Activated effector memory CD4-positive, alpha-beta T cell treated with anti-CD3 and anti-CD28 coated beads, Interleukin-2, amount 50 U/mL, for 16 hours (primary cell): Measurements from ENCODE around the gene KRT77.
"Not testable (repeated sequence)": the region's sequence is repeated elsewhere in the genome, so short reads cannot be mapped to it uniquely, and the experiment has no call there.

ENCODE experiments used
- DNase-seq: peaks from one replicate; pipeline ENCODE4 v3.0.0-alpha.2; 2020

KRT77 gene

DNA sequence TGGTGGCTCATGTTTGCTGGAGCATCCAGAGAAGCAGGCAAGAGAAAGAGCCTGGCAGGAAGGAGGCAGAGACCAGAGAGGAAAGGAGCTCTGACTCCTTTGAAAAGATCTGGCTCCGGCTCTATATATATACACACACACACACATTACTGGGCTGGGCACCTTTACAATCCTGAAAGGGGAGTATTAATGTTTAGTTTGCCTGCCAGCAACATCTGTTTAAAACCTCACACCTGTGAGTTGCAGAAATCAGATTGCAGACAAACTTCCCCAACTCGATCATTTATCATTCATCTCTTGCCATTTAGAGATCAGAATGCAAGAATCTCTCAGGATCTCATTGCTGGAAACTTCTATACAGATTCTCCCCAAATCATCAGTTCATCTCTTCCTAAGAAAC, at the start of gene KRT77:
KRT77 (minus strand) TSS at position 101 of the 400 bp plus-strand sequence; CDS start at position 11, 90 bp downstream.
- no peak for DNase-seq

DNA sequence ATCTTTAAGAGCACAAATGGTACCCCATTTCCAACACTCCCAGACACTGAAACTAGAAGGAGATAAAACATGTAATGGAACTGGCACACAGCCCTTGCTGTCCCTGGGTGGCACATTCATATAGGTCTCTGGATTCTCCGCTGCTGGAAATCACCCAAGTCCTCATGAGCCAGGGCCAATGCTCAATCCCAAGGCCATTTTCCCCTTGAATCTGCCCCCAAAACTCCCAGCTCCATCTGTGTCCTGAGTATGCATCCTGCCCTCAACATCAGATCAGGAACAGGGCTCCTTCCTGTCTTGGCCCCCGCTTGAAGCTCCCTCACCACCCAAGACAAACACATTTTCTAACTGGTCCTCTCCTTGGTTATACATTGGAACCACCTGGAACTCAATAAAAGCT, 49.2 kb upstream of the KRT77 start:
- DNase-seq = no peak

DNA sequence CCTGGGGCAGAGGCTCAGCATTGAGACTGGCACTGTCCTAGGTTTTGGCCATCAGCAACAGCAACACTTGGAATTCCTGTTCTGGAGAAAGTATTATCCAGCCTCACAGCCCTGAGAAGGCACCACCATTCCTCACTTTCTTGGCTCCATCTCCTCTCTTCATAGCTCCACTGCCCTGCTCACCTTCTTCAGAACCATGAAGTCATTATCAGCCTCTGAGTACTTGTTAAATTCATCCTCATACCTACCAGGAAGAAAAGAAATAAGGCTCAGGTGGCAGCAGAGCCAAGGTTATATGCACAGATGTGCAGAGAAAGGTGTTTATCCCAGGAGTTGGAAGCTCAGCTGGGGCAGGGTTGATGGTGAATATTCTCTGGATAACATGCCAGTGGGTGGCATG, 48.5 kb upstream of the KRT77 start:
- DNase-seq = no peak

DNA sequence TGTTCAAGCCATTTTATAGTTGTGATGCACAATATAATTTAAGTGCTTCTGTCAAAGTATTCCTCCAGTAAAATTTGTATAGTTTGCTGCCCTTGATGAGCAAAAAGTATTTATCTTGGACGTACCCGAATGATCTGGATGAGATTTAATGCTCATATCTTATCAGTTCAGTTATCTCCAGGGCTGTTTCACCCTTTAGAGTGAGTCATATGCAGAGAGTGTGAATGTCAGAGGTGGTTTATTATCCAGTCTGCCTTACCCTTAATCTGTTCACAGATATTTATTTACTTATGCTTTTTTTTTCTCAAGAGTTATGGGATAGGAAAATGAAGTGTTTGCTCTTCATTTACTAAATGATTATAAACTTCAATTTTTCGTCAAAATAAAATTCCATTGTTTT, 47.2 kb upstream of the KRT77 start:
- DNase-seq = not testable (repeated sequence)

DNA sequence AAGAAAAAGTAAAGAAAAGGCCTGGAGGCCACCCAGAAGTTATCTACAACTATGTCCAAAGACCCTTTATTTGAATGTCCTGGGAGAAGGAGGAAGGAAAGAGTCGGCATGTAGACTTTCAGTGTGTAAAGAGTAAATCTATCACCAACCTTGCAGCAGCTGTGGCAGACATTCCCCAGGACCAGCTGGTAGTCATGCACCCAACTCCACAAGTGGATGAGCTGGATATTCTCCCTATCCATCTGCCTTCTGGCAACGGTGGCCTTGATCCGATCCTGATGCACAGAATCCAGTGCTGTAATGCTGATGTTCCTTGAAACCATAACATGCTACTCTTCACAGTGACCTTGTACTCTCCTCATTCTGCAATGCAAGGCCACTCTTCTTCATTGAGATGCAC, 46.5 kb upstream of the KRT77 start:
- no peak for DNase-seq

DNA sequence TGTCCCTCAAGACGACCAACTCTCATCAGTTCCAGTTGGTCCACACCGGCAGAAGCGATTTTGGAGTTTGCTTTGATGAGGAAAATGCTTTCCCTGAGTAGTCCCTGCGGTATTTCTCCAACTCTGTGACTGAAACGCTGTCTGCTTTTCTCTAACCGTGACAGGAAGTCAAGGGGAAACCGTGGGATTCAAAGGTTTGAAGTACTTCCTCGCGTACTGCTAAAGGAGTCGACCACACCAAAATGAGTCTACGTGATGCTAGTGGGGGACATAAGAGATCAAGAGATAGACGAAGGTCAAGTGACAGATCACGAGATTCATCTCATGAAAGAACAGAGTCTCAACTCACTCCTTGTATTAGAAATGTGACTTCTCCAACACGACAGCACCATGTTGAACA, 45.3 kb upstream of the KRT77 start:
- DNase-seq = no peak

DNA sequence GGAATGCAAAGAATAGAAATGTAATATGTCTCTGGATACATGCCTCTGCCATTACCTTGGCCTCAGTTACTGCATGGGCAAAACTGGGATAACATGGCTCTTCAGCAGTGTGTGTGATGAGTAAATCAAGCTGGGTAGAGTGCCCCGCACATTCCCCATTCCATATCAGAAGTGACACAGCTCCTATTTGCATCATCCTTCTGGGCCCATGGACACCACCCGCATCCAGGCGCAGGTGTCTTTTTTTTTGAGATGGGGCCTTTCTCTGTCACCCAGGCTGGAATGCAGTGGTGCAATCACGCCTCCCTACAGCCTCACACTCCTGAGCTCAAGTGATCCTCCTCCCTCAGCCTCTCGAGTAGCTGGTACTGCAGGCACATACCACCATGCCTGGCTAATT, 42.2 kb upstream of the KRT77 start:
- no peak for DNase-seq

DNA sequence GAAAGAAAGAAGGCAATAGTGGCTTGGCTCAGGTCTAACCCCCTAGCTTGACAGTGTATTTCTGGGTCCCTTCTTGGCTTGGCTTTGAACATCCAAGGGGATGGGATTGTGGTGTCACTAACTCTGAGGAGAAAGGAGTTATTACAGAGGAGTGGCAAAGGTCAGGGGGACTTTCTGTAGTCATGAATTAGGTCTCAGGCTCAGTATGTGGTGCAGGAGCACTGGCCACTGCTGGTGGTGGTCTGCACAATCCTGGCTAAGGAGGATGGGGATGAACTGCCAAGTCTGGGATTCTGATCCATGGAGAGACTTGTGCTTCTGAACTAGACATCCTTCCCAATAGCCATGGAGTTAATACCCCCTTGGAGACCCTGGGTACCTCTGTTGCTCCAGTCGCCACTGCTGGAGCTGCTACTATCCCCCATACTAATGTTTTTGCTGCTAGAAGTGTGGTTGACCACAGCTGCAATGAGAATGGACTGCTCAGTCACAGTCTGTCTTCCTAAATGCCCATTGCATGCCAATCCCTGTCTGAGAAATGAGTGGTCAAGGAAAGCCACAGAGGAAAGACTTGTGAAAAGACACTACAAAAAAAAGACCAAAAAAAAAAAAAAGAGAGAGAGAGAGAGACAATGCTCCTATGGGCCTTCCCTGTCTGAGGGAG, 41.3 kb upstream of the KRT77 start:
- no peak for DNase-seq

DNA sequence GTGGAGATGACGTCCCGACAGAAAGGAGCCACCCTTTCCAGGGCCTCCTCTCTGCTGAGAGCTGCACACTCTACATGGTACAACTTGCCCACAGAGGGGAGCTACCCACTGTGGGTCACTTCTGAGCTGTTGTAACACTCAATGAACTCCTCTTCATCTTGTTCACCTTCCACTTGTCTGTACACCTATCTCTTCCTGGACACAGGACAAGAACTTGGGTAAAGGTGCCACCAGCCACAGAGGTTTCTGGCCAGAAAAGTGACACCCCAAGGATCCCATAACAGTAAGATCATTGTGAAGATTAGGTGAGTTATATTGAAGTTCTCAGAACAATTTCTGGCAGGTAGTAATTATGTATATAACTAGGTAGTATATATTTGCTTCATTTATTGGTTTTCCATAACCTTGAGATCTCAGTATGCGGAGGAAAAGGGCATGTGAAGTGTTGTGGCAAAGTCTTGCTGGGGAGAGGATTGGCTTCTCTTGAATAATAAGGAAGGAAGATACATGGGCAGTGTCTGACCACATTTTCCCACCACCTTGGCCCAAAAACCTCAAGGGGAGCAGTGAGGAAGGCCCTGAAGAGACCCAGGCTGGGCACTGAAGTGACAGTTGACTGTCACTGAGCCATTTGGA, 39.6 kb upstream of the KRT77 start:
- DNase-seq = no peak

DNA sequence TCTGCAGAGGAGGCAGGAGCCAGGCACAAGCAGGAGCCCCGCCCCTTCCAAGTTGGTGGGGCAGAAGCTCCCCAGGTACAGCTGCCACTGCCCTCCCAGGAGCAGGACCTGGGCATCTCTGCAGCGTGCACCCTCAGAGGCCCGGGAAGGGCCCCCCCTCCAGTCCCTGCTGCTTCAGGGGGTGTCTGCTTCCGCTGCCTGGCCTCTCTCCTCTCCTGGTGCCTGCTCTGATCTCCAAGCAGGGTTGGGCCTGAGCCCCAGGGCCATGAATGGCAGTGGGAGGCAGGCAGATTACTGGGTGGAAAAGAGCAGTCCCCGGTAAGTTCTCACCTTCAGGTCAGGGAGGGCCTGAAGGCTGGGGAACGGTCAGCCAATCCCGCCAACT, 38.9 kb upstream of the KRT77 start:
- DNase-seq = no peak

DNA sequence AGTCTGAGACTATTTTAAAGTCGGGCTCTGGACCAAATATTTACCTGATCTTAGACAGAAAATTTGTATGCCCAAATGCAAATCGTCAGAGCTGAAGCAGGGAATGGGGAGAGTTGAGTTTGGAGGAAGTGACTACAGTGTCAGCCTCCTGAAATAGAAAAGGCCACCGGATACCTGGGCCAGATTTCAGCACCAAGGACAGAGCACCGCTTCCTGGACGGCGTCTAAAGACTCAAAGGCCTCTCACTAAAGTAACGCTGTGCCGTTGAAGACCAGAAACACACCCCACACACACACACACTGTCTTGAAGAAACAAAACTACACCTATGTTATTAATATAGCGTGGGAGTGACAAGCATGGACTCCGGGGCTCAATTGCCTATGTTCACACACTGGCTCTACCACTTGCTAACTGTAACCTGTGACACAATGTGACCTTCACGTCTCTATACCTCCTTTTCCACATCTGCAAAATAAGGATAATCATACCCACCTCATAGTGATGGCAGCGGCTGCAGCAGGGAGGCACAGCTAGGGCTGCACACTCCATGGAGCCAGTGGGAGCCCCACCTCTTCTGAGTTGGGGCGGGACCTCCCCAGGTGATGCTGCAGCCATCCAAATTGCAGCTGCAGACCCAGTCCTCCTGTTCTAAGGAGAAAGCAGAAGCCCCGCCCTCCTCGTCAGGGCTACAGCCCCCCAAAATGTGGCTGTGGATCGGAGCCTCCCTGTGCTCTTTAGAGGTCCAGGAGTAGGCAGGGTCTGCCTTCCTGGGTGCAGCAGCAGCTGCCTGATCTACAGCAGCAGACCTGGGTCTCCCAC, 38.3 kb upstream of the KRT77 start:
- peak; percentile 80 for DNase-seq

DNA sequence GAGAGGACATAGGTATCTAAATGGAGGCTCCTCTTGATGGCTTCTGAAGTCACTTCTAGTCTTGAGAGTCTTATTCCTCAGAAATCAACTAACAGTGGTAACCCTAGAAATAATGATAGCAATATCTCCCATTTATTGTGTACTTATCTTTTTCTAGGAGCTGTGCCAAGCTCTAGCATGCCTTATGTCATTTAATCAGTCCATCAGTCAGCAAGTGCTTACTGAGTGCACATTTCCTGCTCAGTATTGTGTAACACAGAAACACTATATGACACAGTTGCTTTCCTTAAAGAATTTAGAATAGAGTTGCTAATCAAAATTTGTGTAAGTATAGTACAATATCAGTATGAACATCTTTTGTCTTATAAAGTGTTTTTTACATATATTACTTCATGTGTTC, 37.3 kb upstream of the KRT77 start:
- DNase-seq = no peak

DNA sequence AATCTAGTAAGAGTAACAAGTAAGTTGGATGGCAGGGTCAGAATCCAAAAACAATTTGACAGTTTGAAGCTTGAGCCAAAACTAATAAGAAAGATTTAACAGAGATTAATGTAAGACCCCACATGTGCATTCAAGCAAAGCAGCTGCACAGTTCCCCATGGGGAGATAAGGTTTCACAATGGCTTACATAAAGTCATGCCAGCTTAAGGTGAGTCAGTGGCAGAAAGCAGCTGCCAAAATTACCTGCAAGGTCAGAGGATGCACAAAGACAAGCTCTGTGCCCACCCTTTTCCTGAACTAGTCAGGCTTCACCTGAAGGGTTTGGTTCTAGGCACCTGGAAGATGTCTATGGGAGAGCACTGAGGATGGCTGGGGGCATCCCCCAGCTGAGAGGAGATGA, 36.6 kb upstream of the KRT77 start:
- no peak for DNase-seq

DNA sequence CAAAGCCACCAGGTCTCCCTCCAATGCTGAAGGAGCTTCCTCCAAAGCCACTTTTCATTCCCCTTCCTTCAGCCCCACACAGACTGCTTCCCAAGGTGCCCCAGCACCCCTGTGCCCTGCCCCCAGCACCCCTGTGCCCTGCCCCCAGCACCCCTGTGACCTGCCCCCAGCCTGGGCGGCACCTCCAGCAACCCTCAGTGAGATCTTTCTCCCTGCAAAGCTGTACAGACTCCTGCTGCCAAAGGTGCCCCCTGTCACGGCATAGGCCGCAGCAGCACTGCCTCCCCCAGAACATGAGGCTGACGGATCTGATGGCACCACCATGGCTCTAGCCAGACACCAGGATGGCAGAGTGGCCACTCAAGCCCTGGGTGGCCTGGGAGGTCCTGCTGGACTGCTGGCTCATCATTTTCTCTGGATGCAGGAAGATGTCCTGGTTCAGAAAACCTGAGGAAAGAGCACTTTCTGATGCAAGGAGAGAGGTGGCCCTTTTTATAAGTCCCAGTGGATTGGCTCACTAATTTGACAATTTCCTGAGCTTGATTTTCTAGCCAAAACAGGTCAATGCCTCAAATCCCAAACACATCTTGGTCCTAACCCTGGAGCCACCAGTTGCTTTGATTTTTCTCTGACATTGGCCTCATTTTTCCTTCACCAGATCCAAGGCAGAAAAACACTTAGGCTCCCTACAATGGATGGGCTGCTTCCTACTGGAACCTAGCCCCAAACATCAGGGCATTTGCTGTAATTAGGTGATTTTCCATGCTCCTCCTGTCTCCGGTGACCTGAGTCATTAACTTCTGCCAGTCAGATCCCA, 32.7 kb upstream of the KRT77 start:
- no peak for DNase-seq

DNA sequence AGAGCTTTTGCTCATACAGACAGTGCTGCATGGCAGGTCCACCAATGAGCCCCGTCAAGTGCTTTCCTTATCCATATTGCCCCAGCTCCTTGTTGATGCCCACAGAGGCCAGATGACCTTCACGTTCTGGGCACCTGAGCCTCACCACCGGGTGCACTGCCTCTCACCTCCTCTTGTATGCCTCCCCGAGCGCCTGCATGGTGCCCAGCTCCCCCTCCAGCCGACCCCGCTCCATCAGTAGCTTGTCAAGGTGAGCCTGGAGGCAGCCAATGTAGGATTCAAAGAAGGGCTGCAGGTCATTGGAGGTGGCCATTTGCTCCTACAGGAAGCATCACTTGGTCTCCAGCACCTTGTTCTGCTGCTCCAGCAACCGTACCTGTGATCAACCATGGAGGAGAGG, 31.8 kb upstream of the KRT77 start:
- no peak for DNase-seq

DNA sequence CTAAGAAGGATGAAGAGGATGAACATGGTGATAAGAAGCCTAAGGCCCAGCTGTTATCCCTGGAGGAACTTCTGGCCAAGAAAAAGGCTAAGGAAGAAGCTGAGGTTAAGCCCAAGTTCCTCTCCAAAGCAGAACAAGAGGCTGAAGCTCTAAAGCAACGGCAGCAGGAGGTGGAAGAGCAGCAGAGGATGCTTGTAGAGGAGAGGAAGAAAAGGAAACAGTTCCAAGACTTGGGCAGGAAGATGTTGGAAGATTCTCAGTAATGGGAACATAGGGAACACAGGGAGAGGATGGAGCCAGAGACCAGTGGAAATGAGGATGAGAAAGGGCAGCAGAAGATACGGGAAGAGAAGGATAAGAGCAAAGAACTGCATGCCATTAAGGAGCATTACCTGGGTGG, 27.5 kb upstream of the KRT77 start:
- no peak for DNase-seq

DNA sequence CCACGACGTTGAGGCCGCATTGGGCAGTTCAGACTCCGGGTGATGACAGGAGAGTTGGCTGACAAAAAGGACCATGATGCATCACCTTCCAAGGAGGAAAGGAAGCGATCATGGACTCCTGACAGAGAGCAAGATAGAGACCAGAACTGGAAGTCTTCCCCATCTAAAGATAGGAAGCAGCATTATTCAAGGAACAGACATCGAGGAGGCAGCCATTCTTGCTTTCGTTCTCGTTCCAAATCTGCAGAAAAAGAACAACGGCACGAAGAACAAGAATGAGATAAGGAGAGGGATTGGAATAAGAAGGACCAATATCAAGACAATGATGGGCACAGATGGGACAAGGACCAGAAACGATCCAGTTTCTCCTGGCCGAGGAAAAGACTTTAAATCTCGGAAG, 27.1 kb upstream of the KRT77 start:
- DNase-seq = no peak

DNA sequence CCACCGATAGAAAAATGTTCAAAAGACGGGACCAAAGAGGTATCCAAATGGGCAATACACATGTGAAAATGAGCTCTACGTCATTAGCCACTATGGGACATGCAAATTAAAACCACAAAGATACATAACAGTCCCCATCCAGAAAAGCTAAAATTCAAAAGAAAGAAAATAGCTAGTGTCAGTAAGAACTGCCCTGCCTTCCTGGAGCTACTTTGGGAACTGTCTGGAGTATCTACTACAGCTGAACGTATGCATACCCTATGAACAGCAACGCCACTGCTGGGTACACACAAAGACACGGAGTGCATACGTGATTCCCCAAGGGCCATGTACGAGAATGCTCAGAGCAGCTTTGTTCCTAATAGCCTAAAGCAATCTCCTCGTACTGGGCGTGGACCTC, 25.8 kb upstream of the KRT77 start:
- DNase-seq = no peak

DNA sequence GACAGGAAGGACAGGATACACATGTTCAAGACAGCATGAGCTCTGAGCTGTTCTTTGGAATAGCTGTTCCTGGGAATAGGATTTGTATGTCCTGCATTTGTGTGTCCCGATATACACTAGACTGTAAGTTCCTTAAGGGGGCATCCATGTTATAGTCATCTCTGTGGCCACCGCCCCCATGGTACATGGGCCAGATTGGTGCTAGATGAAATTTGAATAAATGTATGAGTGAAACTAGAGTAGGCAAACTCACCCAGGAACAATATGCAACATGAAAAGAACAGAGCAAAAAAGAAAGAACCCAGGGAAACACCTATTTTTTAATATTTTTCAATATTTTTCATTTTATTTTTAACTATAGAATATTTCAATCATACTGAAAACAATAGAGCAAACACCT, 25.1 kb upstream of the KRT77 start:
- no peak for DNase-seq

DNA sequence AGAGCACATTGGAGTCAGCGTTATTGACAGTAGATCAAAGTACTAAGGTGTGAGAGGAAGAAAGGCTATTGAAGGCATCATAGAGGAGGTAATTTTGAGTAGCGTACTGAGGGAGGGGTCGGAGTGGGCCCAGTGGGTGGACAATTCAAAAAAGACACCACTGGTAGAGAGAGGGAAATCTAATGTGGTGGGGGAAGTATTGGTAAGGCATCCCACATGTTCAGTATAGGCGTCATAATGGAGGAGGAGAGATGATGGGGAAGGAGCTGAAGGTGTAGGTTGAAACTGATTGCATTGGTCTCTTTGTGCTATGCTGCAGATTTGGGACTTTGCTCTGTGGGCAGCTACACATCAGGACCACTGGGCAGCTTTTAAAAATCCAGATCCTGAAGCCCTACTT, 23.7 kb upstream of the KRT77 start:
- DNase-seq = no peak

DNA sequence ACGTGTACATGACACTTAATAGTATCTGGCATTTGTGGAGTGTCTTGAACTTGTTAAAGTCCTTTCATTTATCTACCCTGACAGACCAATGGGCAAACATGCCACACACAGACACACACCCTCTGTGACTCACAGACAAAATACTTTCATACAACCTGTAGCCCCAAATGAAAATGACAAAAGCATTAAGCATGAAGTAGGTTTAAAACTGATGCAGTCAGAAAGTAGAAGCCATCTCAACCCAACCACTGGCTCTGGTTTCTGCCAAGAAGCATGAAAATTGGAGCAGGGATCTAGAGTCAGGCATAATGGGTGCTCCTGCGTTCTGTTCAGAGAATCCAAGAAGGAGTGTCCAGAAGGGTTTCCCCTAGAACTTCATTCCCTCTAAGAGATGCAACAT, 23.1 kb upstream of the KRT77 start:
- DNase-seq = no peak

DNA sequence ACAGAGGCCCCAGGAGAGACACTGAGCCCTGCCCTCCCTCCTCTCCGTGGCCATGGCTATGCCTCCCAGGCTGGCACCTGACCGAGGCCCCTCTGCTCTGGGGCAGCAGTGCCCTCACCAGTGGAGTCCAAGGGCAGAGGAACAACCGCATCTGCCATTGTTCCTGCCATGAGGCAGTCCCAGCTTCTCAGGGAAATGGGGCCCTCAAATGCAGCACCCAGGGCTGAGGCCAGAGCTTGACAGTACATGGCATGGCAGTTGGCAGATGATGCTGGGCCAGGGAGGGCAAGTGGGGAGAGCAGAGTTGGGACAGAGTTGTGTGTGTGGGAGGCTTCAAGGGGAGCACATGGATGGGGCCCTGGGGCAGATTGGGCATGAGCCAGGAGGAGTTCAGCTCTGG, 21.1 kb upstream of the KRT77 start:
- DNase-seq = no peak

DNA sequence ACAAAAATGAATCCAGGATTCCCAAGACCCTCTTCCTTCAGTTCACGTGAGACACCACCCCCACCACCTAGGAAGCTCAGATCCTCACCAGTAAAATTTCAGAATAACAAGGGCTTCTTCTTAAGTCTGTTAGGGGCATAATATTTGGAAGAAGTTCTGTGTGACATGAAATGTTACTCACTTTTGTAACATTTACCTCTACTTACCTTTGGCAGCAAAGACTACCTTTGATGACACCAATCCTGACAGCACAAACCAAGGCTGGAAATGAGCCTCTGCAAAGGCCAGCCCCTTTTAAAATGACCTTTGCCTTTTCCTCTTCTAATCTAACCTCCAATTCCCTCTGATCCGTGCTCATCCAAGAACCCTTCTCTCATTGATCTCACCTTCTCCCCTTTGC, 19.4 kb upstream of the KRT77 start:
- DNase-seq = no peak
